GM21723 (cell line): ENCODE results near the gene TBRG4.

Experiments
- ATAC-seq: cut with Tn5 transposase; IDR thresholded peaks from one replicate; pipeline ENCODE4 v1.9.1; 2021; ENCODE audit warnings: mild to moderate bottlenecking, moderate library complexity; ENCODE audit not compliant: unreplicated experiment

TBRG4 gene

DNA sequence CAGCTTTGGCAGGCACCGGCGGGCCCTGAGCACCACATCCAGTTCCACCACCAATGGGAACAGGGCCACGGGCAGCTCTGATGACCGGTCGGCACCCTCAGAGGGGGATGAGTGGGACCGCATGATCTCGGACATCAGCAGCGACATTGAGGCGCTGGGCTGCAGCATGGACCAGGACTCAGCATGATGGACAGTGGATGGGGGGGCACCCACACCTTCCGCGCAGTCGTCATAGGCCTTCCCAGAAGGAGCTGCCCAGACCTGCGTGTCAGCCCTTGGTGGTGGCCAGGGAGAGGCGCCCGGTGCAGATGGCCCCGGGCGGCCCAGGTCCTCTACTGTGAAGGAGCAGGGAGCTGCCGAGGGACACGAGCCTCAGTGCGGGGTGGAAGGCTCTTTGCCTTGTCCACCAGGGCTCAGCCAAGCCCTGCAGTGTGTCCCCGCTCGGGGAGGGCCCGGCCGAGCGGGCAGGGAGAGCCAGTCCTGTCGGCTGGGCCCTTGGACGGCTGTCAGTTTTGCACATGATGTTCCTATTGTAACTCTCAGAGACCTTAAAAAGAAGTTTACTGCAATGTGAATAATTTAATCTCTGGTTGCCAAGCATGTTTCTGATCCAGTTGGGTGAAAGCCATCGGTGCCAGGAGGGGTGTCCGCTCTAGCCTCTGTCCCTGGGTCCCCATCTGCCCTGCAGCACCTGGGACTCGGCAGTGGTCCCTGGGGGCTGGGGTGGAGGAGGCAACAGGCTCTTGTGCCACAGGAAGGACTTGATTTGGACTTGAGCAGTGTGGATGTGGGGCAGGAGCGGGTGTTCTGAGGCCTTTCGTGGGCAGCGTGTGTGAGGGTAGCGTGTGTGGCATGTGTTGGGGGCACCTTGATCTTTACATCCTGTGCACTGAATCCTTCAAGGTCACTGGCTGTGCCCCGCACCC is 35.4 kb downstream of the TBRG4 start:
- no peak for ATAC-seq

DNA sequence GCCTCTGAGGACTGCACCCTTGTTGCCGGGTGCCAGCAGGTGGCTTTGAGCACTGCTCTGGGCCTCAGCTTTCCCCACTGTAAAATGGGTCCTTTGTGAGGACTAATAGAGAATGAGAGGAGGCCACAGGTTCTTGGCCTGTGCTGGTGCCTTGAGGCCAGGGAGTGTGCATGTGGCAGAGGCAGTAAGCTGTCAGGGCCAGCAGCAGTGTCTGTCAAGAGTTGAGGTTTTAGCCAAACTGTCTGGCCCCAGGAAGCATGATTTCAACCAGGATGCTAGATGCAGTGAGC is 36.2 kb downstream of the TBRG4 start:
- ATAC-seq, result no peak

DNA sequence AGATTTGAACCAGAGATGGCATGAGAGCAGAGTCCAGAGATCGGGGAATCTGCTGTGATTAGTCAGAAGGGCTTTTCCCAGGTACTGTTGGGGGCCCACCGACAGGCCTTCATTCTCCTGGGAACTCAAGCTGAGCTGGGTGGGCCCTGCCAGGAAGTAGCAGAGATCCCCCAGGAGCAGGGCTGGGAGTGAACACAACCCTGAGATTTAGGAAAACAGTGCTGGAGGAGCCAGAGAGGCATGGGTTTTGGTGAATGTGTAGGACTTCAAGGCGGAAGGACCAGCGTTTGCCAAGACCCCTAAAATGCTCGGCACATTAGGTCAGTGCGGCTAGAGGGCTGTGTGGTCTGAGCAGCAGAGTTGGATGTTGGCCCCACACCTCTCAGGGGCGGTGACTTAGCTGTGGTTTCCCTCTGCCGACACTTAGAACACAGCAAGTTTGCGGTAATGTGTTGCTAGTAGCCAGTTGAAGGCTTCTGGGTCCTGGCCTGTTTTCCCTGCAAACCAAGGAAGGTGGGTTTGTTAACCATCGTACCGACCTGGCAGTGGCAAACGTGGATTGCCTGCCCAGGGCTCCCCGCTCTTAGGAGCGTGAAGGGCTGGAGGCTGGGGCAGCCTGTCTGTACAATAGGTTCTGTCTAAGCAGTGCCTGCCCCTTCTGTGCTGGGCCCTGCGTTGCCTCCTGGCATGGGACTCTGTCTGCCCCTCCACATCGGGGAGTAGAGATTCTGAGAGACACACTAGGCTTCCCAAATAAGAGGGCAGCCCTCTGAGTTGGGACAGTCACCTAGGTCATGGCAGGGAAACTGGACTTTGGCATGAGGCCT is 36.8 kb downstream of the TBRG4 start:
- no peak for ATAC-seq

DNA sequence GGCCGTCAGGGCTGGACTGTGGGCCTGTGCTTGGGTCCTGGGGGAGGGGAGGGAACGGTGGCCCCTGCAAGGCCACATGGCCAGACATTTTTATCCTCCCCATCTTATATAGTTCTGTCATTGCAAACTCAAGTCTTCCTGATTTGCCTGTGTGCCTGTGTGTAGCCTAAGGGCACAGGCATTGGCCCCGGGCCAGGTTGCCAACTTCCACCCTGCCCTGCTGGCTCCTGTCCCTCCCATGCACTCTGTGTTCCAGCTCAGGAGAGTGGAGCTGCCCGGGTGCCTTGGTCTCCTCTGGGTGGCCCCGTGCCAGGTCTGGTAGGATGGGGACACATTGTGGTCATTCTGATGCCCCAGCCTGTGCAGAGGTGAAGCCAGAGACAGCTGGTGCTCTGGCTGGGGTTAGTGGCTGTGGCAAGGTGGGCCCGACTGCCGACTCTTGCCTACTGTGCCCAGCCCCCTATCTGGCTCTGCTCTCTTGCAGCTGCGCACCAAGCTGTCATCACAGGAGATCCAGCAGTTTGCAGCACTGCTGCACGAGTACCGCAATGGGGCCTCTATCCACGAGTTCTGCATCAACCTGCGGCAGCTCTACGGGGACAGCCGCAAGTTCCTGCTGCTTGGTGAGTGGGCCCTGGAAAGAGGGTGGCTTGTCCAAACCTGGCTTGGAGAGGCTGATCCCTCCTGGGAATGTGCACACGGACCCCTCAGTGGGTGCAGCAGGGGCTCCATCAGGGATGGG is 37.5 kb downstream of the TBRG4 start:
- ATAC-seq, result no peak

DNA sequence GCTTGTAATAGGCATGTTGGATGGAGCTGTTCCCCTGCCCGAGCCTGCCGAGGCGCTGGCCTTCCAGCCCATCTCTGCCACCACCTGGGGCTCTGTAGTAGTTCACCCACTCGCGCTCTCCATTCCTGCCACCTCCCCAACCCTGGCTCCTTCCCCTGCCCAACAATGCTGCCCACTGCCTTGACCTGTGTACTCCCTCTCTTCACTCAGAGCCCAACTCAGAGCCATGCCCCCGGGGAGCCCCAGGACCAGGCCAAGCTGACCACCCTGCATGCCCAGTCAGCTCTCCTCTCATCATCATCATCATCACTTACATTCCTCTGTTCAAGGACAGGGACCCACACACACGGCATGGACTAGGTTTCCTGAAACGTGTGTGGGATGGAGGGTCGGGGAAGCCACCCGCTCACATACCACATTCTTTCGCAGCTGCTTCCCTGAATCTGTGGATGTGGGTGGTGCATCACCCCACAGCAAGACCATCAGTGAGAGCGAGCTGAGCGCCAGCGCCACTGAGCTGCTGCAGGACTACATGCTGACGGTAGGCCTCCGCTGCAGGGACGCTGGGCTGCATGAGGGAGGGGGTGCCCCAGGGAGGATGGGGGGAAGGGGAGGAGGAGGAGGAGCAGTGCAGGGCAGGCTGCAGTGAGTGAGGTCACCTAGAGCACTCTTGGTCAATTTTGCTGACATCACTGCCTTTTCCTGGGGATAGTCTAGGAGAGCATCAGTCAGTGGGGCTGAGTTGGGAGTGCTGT is 38.3 kb downstream of the TBRG4 start:
- no peak for ATAC-seq

DNA sequence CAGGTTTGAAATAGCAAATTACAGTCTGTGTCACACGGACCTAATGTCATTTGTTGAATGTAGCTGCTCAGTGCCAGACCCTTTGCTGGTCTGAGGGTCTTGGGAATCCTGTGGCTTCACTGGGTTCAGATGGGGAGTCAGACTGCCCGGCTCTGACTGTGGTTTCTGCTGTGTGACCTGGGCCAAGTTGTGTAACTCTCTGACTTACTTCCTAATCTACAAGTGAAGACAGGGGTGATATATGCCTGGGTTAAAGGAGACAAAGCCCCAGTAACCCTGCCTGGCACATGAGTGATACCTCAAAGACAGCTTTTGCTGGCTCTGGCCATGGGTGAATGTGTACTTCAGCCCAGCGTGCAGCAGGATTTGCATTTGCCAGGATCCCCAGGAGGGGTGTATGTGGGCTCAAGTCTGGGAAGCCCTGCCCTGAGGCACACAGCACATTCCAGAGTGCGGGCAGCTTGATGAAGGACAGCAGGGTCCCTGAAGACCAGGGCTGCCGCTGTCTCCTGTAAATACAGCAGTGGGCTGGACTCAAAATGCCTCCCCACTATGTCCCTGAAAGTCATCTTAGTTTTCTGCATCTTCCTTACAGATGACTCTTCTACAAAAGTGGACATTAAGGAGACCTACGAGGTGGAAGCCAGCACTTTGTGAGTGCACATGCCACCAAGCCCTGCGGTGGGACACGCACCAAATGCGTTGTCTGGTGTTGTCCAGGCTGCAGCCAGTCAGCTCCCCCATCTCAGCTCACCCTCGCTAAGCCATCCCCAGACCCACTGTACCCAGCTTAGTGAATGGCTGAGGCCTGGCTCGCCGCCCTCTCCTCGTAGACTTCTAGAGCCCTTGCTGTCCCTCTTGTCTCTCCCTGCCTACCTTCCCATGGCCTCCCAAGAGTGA is 39.1 kb downstream of the TBRG4 start:
- ATAC-seq, result no peak

DNA sequence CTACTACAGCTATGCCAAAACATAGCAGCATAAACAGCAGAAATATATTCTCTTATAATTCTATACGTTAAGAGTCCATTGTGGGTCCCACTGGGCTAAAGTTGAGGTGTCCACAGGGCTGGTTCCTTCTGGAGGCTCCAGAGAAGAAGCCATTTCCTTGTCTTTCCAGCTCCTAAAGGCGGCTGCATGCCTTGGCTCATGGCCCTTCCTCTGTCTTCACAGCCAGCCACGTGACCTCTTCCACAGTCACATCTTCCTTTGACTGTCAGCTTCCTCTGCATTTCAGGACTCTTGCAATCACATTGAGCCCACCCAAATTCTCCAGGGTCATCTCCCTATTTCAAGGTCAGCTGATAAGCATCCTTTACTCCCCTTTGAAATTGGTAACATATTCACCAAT is 40.0 kb downstream of the TBRG4 start:
- ATAC-seq, result no peak

DNA sequence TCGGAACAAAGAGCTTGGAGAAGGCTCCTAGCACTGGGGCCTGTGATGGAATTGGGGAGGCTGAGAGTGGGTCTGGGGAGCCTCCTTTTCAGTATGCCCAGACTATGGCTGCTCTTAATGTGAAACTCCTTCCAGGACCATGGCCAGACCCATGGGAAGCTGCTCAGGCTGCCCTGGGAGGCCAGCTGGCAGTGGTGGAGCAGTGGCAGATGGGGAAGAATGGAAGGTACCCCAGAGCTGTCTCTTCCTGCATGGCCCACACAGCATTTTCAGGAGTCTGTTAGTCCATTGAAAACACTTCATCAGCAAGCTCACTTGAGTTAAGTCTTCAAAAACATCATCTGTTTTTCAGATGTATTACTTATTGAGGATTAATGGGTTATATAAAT is 41.2 kb downstream of the TBRG4 start:
- no peak for ATAC-seq

DNA sequence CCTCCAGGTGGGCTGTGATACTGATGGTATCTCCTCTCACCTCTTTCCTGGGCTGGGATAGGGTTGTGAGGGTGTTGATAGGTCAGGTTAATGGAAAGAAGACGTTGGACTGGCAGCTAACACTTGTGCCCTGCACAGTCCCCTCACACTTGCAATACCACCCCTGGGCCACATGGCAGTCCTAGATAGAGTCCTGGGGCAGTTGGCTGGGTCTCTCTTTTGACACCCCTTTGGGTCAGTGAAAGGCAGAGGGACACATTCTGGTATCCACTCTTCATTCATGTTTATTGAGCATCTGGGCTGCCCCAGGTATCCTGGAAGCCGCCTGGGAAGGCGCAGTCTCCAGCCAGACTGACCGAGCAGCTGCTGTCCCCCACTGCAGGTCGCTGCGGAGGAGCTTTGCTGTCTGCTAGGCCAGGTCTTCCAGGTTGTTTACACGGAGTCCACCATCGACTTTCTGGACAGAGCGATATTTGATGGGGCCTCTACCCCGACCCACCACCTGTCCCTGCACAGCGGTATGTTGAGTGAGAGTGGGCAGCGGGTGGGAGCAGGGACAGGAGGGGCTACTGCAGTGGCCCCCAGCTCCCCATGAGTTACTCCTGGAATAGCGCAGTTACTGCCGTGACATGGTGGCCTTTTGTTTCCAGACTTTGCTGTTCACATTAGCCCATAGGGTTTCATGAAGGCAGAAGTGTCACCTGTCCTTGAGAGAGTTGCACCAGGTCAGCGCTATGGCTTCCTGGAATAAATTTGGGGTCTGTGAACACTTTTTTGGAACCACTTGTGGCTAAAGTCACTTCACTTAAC is 41.8 kb downstream of the TBRG4 start:
- no peak for ATAC-seq

DNA sequence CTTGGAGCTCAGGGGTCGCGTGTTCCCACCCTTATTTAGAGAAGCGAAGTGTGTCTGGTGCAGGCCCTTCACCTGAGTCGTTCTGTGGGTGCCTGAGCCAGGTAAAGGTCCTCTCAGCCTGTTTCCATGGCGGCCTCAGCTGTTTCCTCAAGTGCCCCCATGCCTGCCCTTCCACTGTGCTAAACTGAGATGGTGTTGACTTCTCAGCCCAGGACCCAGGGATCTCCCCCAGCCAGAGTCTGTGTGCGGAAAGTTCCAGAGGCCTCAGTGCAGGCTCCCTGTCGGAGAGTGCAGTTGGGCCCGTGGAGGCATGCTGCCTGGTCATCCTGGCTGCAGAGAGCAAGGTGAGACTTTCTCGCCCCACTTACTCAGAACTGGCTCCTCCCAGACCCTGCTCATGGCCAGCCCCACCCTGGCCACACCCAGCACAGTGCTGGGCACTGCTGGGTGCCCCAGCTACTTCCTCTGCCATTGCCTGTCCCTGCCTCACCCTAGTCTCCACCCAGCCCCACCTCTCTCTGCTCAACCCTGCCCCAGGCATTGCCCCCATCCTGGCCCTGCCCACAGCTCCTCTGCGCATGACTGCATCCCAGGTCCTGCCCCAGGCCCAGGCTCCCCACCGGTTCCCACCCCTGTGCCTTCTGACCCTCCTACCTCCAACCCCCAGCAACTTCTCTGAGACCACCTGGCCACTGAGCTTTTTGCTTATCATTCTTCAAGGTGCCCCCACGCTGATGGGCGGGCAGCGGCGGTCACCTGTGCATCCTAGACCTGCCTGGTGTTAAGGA is 43.1 kb downstream of the TBRG4 start:
- no peak for ATAC-seq

DNA sequence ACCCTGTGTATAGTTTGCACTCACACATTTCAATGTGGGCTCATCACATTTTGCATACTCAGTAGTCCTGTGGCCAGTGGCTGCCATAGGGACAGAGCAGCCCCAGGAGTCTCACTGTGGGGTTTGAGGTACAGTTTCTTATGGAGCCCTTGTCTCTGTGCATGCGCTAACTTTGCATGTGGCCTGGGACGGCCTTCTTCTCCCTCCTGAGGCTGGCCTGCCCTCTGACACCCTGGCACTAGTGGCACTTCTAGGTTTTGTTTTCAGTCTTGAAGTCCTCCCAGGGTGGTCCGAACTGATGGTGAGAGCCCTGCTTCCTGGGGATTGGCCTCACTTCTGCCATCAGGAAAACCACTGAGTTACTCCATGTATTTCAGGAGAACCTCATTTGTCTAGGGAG is 43.9 kb downstream of the TBRG4 start:
- no peak for ATAC-seq

DNA sequence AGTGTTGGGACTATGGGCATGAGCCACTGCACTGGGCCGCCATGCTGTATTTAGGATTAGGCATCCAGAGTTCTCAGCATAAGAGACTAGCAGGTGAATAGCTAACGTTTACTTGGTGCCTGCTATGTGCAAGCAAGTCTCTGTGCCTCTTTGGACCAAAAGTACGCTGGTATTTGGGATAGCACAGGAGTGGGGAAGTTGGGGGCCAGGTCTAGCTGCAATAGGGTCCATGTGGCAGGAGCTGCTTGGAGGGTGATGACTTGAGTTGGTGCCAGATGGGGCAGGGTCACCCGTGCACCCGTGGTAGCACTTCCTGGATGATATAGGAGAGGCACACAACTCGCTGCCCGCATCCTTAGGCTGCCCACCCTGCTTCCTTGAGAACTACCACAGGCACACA is 45.1 kb downstream of the TBRG4 start:
- ATAC-seq, result no peak

DNA sequence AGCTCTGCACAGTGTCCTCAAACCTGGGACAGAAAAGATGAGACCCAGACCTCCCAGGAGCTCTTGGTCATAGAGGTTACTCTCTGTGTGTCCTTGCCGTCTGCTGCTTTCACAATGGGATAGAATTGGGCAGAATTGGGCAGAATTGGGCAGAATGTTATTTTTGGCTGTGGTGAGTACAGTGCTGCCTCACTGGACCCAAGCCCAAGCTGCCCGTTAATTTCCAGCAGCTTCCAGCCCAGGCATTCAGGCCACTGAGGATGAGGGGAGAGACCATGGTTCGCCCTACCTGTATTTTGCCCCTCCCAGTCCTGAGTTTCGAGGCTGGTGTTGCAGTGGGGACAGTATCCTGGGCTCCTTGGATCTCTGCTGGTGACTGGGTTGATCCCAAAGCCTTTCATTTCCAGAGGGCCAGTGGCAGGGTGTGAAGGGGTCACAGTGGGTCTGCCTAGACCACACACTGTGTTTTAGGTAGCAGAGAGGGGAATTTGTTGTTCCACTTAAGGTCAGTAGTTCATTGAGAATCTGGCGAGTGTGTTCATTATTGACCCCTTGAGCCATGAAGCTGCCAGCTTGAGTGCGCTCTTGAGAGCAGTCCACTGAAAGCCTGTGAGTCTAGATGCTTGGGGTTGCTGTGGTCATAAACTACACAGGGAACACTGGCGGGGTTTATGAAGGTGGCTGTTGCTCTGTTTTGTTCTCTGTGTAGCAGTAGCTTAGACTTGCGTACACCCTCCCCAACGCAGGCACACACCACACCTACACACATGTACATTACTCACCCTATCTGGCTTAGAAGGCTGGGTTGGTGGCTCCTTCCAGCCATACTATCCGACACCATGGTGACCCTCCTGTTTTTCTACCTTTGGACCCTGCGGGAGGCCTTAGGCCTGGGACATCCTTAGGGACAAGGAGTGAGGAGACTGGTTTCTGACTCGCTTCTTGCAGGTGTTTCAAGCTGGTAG is 46.2 kb downstream of the TBRG4 start:
- no peak for ATAC-seq

DNA sequence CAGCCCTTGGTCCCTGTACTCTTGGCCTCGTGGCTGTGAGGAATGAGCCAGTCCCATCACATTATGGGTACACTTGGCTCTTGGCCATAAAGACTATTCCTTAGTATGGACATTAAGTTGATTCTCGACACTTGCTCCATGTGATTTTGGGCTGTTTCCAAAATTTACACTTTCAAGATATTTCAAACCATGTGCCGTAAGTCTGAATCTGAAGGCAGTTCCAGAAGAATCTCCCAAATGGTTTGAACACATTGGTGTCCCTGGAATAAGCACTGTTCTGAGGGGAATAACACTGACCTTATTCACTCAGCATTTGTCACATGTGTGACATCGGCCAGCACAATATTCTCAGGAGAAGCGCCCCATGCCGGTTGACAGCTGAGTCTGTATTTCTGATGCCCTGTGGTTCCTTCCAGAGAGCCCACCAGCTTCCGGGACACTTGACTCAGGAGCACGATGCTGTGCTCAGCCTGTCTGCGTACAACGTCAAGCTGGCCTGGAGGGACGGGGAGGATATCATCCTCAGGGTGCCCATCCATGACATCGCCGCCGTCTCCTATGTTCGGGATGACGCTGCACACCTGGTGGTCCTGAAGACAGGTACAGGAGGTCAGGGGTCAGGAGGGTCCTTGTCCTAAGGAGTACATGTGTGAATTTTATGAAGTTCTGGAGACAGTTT is 47.3 kb downstream of the TBRG4 start:
- ATAC-seq, result no peak

DNA sequence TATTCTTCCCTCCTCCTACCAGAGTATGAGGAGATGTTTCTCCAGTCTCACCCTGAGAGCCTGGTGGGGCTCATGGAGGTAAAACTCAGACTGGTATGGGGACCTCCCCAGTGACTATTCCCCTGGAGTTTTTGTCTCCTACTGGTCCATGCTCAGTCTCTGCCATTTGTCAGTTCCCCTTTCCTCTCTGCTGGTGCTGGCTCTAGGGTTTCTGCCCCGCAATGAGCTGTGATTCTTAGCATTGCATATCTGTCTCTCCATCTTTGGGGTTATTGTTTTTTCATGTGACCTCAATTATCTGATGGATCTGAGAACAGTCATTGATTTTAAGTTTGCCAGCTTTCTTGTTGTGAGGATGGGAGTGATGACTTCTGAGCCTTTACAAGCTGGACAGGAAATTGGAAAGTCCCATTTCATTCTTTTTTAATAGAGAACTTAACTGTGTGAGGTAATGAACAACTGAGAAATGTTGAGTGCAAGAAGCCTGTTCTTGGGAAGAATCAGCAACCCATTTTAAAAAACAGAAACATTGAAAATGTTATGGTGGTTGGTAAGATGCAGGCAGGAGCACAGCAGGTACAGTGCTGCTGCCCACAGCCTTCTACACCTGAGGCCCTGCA is 49.6 kb downstream of the TBRG4 start:
- ATAC-seq, result no peak

DNA sequence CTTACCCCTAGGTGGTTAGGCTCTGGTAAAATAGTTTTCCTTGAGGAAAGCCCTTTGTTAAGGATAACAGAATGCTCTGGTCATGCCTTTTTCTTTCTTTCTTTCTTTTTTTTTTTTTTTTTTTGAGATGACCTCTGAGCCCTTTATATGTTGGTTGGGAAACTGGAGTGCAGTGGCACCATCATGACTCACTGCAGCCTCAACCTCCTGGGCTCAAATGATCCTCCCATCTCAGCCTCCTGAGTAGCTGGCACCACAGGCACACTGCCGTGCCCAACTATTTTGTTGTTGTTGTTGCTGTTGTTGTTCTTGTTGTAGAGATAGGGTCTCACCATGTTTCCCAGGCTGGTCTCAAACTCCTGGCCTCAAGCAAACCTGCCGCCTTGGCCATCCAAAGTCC is 50.1 kb downstream of the TBRG4 start:
- no peak for ATAC-seq
